ENCODE data around the gene MAP3K6.
"Not testable (repeated sequence)": the region's sequence is repeated elsewhere in the genome, so short reads cannot be mapped to it uniquely, and the experiment has no call there.

MAP3K6 gene

DNA sequence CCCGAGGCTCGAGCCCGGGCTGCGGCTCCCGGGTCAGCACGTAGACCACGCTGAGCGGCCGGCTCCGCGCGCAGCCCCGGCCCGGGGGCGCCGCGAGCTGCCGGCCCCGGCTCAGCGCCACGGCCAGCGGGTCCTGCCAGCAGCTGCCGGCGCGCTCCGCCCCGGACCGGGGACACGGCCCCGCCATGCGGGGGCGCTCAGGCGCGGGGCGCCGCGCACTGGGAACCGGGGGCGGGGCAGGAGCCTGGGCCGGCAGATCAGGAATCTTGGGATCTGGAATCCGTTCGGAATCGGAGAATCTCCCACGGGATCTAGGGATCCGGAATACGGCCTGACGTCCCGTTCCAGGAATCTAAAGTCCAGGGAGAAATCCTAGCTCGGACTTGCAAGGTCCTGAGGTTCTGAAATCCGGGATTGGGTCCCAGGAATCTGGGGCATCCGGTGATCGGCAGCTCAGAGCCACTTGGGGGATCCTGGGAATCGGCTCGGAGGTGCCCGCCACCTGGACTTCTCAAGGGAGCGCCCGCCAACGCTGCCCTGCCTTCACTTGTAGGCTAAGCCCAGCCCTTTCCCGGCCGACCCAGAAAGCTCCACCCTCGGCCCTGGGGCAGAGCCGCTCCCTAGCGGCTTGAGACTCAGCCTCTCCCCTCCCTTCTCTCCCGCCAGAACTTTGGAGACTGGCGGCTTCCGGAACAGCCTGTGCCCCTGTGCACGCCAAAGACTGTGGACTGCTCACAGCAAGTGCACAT is at the start of gene MAP3K6:
Gene MAP3K6, minus strand, starts transcription at position 551 of the 749 bp plus-strand sequence. Its CDS starts 364 bp downstream, at position 187.
- peaks cover 67% of the 10 kb centered on the region for H3K4me1 Mint-ChIP-seq (ENCODE audit: low read depth)
- H3K36me3 Mint-ChIP-seq (ENCODE audit: low read depth) = peaks cover 39% of the 10 kb centered on the region
- H3K27me3 Mint-ChIP-seq = peaks cover 2% of the 10 kb centered on the region
- no peaks in the 10 kb centered on the region for H3K9me3 Mint-ChIP-seq
- peak within 1 kb of the TSS; percentile 98 for H3K27ac Mint-ChIP-seq
- peak within 1 kb of the TSS; percentile 97 for H3K4me3 Mint-ChIP-seq
- intact Hi-C loops (cut with micrococcal nuclease) = no loop called here

DNA sequence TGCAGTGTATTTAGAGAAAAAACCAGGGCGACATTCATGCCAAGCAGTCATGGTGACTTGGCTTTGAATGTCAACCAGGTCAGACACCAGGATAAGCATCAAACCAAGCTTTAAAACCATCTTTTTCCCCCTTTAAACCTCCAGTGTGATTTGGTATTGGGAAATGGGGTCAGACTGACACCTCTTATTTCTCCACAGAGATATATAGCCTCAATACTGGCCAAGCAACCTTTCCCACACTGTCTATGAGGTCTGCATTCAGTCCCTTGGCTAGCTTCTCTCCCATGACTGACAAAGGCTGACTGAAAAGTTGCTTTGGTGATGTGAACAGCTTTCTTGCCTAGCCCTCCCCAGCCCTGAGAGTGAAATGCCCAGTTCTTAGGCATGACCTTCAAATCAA is 47.3 kb upstream of the MAP3K6 start:
- H3K9me3 Mint-ChIP-seq = no peaks in the 10 kb centered on the region
- peaks cover 38% of the 10 kb centered on the region for H3K4me1 Mint-ChIP-seq (ENCODE audit: low read depth)
- intact Hi-C loops (cut with micrococcal nuclease) = no loop called here
- H3K27me3 Mint-ChIP-seq = no peaks in the 10 kb centered on the region
- peak overlapping the region; percentile 58 for H3K27ac Mint-ChIP-seq
- H3K36me3 Mint-ChIP-seq (ENCODE audit: low read depth) = peaks cover 100% of the 10 kb centered on the region
- no peak overlapping the region for H3K4me3 Mint-ChIP-seq

- intact Hi-C loops (cut with micrococcal nuclease) = no loop called here
- peaks cover 100% of the 10 kb centered on the region for H3K36me3 Mint-ChIP-seq (ENCODE audit: low read depth)
- H3K4me3 Mint-ChIP-seq = no peak overlapping the region
- H3K4me1 Mint-ChIP-seq (ENCODE audit: low read depth) = peaks cover 31% of the 10 kb centered on the region
- no peak overlapping the region for H3K27ac Mint-ChIP-seq
- no peaks in the 10 kb centered on the region for H3K27me3 Mint-ChIP-seq
- H3K9me3 Mint-ChIP-seq = no peaks in the 10 kb centered on the region
Observed at GRCh38 chr1:27413004-27413403, 46.2 kb upstream of the MAP3K6 start.

DNA sequence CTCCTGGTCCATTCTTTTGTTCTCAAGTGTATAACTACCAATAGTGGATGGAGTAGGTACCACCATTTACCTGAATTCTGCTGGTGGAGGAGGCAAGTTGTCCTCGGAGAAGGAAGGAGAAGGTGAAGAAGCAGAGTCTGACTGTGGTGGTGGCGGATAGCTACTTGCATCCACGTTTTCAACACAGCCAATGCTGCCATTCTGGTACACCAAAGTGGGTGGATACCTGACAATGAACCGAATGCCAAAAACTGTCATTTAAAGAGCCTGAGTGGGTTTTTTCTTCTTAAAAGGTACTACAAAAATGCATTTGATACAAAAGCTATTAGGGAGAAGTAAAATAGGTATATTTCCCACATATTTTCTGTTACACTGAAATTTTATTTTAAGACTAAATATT is 45.7 kb upstream of the MAP3K6 start:
- H3K4me3 Mint-ChIP-seq = no peak overlapping the region
- H3K4me1 Mint-ChIP-seq (ENCODE audit: low read depth) = peaks cover 33% of the 10 kb centered on the region
- no peaks in the 10 kb centered on the region for H3K9me3 Mint-ChIP-seq
- peaks cover 100% of the 10 kb centered on the region for H3K36me3 Mint-ChIP-seq (ENCODE audit: low read depth)
- intact Hi-C loops (cut with micrococcal nuclease) = no loop called here
- H3K27me3 Mint-ChIP-seq = no peaks in the 10 kb centered on the region
- H3K27ac Mint-ChIP-seq = no peak overlapping the region

- intact Hi-C loops (cut with micrococcal nuclease) = no loop called here
- H3K4me3 Mint-ChIP-seq = no peak overlapping the region
- no peak overlapping the region for H3K27ac Mint-ChIP-seq
- H3K27me3 Mint-ChIP-seq = no peaks in the 10 kb centered on the region
- H3K36me3 Mint-ChIP-seq (ENCODE audit: low read depth) = peaks cover 100% of the 10 kb centered on the region
- H3K9me3 Mint-ChIP-seq = no peaks in the 10 kb centered on the region
- peaks cover 32% of the 10 kb centered on the region for H3K4me1 Mint-ChIP-seq (ENCODE audit: low read depth)
Observed at GRCh38 chr1:27410709-27411108, 43.9 kb upstream of the MAP3K6 start.

- intact Hi-C loops (cut with micrococcal nuclease) = loop anchor here (10.0 kb wide), 1 partner anchor 255 kb away; no protein-coding TSS in a partner anchor
- Mint-ChIP-seq H3K27ac (no peak overlapping the region), H3K27me3 (no peaks in the 10 kb centered on the region)
Observed at GRCh38 chr1:27409669-27410068, 42.9 kb upstream of the MAP3K6 start.

GRCh38 chr1:27408151-27408550 is 41.4 kb upstream of the MAP3K6 start:
- Mint-ChIP-seq H3K27ac (no peak overlapping the region), H3K27me3 (no peaks in the 10 kb centered on the region), H3K9me3 (no peaks in the 10 kb centered on the region), H3K36me3 (ENCODE audit: low read depth) (peaks cover 94% of the 10 kb centered on the region), H3K4me3 (no peak overlapping the region), H3K4me1 (ENCODE audit: low read depth) (peaks cover 49% of the 10 kb centered on the region)
- intact Hi-C loops (cut with micrococcal nuclease) = loop anchor here (10.0 kb wide), 1 partner anchor 257 kb away; no protein-coding TSS in a partner anchor

More at GRCh38 chr1:27409669-27410068, 42.9 kb upstream of the MAP3K6 start:
- Mint-ChIP-seq H3K4me1 (ENCODE audit: low read depth) (peaks cover 36% of the 10 kb centered on the region), H3K4me3 (no peak overlapping the region), H3K9me3 (no peaks in the 10 kb centered on the region), H3K36me3 (ENCODE audit: low read depth) (peaks cover 98% of the 10 kb centered on the region)

DNA sequence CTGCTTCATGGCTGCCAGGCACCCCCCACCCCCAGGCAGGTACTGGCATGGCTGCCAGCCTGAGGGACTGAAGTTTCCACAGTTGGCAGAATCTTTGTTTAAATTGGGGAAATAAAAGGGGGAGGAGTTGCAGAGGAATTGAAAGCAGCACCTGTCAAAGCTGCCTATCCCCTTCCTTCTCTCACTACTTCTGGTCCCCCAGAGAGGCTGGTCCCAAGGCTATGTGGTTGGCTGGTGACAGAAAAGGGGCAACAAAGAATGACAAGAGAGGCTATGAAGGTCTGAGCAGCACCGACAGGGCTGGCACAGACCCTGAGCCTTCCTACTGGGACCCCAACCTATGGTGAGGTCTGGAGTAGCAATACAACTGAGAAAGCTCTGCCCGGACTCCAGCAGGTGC is 40.0 kb upstream of the MAP3K6 start:
- intact Hi-C loops (cut with micrococcal nuclease) = loop anchor here (10.0 kb wide), 1 partner anchor 258 kb away; no protein-coding TSS in a partner anchor
- Mint-ChIP-seq H3K4me1 (ENCODE audit: low read depth) (peaks cover 61% of the 10 kb centered on the region), H3K36me3 (ENCODE audit: low read depth) (peaks cover 80% of the 10 kb centered on the region), H3K27ac (peak overlapping the region; percentile 30)
- H3K4me3 Mint-ChIP-seq, H3K9me3 Mint-ChIP-seq, H3K27me3 Mint-ChIP-seq: not testable (repeated sequence)

DNA sequence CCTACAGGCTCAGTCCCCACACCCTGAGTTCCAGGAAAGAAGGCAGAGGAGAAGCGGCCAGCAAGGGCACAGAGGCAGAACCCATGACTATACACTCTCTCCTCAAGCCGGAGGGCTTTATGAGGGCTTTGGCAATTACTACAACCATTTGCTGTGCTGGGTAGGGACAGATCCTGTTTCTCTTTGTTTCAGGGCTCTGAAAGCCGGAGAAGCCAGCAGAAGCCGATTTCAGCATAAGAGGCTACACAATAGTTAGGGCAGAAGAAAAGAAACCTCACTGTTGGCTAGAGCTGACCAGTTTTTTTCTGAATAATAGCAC is 39.6 kb upstream of the MAP3K6 start:
- no peaks in the 10 kb centered on the region for H3K27me3 Mint-ChIP-seq
- peaks cover 61% of the 10 kb centered on the region for H3K4me1 Mint-ChIP-seq (ENCODE audit: low read depth)
- peak overlapping the region; percentile 16 for H3K27ac Mint-ChIP-seq
- peaks cover 76% of the 10 kb centered on the region for H3K36me3 Mint-ChIP-seq (ENCODE audit: low read depth)
- H3K9me3 Mint-ChIP-seq = no peaks in the 10 kb centered on the region
- no peak overlapping the region for H3K4me3 Mint-ChIP-seq
- intact Hi-C loops (cut with micrococcal nuclease) = loop anchor here (10.0 kb wide), 1 partner anchor 258 kb away; no protein-coding TSS in a partner anchor

- Mint-ChIP-seq H3K27ac (peak overlapping the region; percentile 16), H3K4me1 (ENCODE audit: low read depth) (peaks cover 61% of the 10 kb centered on the region), H3K36me3 (ENCODE audit: low read depth) (peaks cover 70% of the 10 kb centered on the region)
- intact Hi-C loops (cut with micrococcal nuclease) = loop anchor here (10.0 kb wide), 1 partner anchor 259 kb away; no protein-coding TSS in a partner anchor
- H3K27me3 Mint-ChIP-seq, H3K9me3 Mint-ChIP-seq, H3K4me3 Mint-ChIP-seq: not testable (repeated sequence)
Observed at GRCh38 chr1:27405598-27406361, 39.0 kb upstream of the MAP3K6 start.

DNA sequence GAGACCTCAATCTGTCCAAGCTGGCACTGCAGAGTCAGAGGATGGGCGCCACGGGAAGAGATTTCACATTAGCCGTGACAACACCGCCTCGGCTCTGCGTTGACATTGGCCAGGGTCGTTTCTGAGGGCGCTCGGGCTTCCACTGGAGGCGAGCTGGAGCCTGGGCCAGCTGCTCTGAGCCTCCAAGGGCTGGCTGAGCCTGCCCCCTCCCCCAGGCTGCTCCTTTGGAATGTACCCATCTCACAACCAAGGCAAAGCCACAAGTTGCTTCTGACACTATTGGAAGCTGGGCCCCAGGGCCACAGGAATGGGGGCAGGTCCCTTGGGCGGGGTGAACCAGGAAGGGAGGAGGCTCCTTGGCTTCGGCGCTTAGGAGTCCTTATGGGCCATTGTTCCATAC is 38.3 kb upstream of the MAP3K6 start:
- H3K36me3 Mint-ChIP-seq (ENCODE audit: low read depth) = peaks cover 63% of the 10 kb centered on the region
- H3K4me3 Mint-ChIP-seq = no peak overlapping the region
- peaks cover 65% of the 10 kb centered on the region for H3K4me1 Mint-ChIP-seq (ENCODE audit: low read depth)
- no peaks in the 10 kb centered on the region for H3K9me3 Mint-ChIP-seq
- peaks cover 2% of the 10 kb centered on the region for H3K27me3 Mint-ChIP-seq
- no peak overlapping the region for H3K27ac Mint-ChIP-seq
- intact Hi-C loops (cut with micrococcal nuclease) = loop anchor here (10.0 kb wide), 1 partner anchor 260 kb away; no protein-coding TSS in a partner anchor

- H3K27me3 Mint-ChIP-seq = peaks cover 2% of the 10 kb centered on the region
- H3K4me3 Mint-ChIP-seq = no peak overlapping the region
- intact Hi-C loops (cut with micrococcal nuclease) = loop anchor here (10.0 kb wide), 1 partner anchor 261 kb away; no protein-coding TSS in a partner anchor
- H3K36me3 Mint-ChIP-seq (ENCODE audit: low read depth) = peaks cover 52% of the 10 kb centered on the region
- H3K4me1 Mint-ChIP-seq (ENCODE audit: low read depth) = peaks cover 65% of the 10 kb centered on the region
- no peaks in the 10 kb centered on the region for H3K9me3 Mint-ChIP-seq
- peak overlapping the region; percentile 83 for H3K27ac Mint-ChIP-seq
Observed at GRCh38 chr1:27403931-27404330, 37.2 kb upstream of the MAP3K6 start.

- Mint-ChIP-seq H3K4me1 (ENCODE audit: low read depth) (peaks cover 64% of the 10 kb centered on the region), H3K36me3 (ENCODE audit: low read depth) (peaks cover 44% of the 10 kb centered on the region), H3K9me3 (no peaks in the 10 kb centered on the region), H3K4me3 (peak overlapping the region; percentile 44), H3K27ac (peak overlapping the region; percentile 83), H3K27me3 (peaks cover 2% of the 10 kb centered on the region)
- intact Hi-C loops (cut with micrococcal nuclease) = loop anchor here (10.0 kb wide), 1 partner anchor 262 kb away; no protein-coding TSS in a partner anchor
Observed at GRCh38 chr1:27403065-27403726, 36.4 kb upstream of the MAP3K6 start.
